ENCODE data around the gene PGR. TPM values are rescaled to one million over a fixed set of nuclear protein-coding genes. Genes with fewer than 3 reads are reported as not detected.
A peak's percentile ranks its signal among the peaks of the same experiment; 100 is the strongest.

Gene PGR
- total RNA-seq, 1 donor from 2014 or later: 0.18 TPM

DNA sequence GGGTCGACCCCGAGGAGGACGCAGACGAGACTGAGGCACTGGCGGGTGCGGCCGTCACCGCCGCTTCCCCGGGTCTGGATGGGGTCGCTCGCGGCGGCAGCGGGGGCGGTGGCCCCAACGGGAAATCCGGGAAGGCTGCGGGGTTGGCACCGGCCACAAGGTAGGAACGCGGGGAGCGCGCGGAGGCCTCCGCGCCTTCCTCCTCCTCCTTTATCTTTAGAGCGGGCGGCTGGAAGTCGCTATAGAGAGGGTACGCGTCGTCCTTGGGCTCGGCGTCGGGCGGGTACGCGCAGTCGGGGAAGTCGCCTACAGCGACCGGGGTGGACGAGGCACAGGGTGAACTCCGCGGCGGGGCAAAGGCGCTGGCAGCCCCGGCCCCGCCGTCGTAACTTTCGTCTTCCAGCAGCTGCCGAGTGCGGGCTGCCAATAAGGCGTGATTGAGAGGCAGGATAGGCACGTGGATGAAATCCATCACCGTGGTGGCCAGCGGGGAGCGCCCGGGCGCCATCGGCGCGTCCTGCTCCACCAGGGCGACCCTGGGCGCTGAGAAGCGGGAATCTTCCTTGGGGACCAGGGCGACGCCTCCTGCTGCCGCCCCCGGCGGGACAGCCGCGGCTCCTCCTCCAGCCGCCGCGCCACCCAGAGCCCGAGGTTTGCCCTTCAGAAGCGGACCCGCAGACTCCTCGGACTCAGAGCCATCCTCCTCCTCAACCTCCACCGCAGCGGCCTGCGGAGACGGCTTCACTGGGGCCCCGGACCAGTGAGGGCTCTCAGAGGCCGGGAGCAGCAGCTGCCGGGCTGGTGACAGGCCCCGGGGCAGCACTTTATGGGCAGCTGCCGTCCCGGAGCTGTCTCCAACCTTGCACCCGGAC lies 1.7 kb downstream of the PGR start:
- Mint-ChIP-seq H3K9me3 (ENCODE audit: unreplicated experiment) (peaks cover 3% of the 10 kb centered on the region), H3K27me3 (ENCODE audit: low read depth, unreplicated experiment) (peaks cover 64% of the 10 kb centered on the region), H3K4me3 (ENCODE audit: unreplicated experiment) (peak overlapping the region; percentile 78), H3K36me3 (ENCODE audit: low read depth, unreplicated experiment) (no peaks in the 10 kb centered on the region), H3K27ac (ENCODE audit: unreplicated experiment) (no peak overlapping the region), H3K4me1 (ENCODE audit: low read depth, unreplicated experiment) (no peaks in the 10 kb centered on the region)
- Histone ChIP-seq H2AFZ (ENCODE audit: low read depth, low read length) (peak overlapping the region; percentile 74), H3K36me3 (ENCODE audit: insufficient read depth, low read length) (no peaks in the 10 kb centered on the region), H3K9me3 (ENCODE audit: insufficient read depth, low read depth, low read length) (no peaks in the 10 kb centered on the region), H3K4me3 (ENCODE audit: insufficient read depth, low read depth, low read length) (peak overlapping the region; percentile 41), H3K79me2 (ENCODE audit: insufficient read depth, low read length) (no peaks in the 10 kb centered on the region), H3K4me2 (ENCODE audit: low read length) (peak overlapping the region; percentile 83), H3K27ac (ENCODE audit: low read depth, low read length) (no peak overlapping the region), H4K20me1 (ENCODE audit: insufficient read depth, low read length) (no peaks in the 10 kb centered on the region), H3K9ac (ENCODE audit: low read length) (no peak overlapping the region), H3K27me3 (ENCODE audit: insufficient read depth, low read length) (peaks cover 57% of the 10 kb centered on the region), H3K4me1 (ENCODE audit: insufficient read depth, low read length) (no peaks in the 10 kb centered on the region)
- FAIRE-seq: no peak
- no peak for DNase-seq (ENCODE audit: low read depth)
- TF ChIP-seq, protein P1, sequence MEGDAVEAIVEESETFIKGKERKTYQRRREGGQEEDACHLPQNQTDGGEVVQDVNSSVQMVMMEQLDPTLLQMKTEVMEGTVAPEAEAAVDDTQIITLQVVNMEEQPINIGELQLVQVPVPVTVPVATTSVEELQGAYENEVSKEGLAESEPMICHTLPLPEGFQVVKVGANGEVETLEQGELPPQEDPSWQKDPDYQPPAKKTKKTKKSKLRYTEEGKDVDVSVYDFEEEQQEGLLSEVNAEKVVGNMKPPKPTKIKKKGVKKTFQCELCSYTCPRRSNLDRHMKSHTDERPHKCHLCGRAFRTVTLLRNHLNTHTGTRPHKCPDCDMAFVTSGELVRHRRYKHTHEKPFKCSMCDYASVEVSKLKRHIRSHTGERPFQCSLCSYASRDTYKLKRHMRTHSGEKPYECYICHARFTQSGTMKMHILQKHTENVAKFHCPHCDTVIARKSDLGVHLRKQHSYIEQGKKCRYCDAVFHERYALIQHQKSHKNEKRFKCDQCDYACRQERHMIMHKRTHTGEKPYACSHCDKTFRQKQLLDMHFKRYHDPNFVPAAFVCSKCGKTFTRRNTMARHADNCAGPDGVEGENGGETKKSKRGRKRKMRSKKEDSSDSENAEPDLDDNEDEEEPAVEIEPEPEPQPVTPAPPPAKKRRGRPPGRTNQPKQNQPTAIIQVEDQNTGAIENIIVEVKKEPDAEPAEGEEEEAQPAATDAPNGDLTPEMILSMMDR (IDR thresholded peaks at IDR 0.05; ENCODE audit: insufficient read depth, low read depth, low read length): no peak
- peak; percentile 89 for TF ChIP-seq EZH2 (IDR thresholded peaks at IDR 0.05; ENCODE audit: insufficient read depth, low read length)

DNA sequence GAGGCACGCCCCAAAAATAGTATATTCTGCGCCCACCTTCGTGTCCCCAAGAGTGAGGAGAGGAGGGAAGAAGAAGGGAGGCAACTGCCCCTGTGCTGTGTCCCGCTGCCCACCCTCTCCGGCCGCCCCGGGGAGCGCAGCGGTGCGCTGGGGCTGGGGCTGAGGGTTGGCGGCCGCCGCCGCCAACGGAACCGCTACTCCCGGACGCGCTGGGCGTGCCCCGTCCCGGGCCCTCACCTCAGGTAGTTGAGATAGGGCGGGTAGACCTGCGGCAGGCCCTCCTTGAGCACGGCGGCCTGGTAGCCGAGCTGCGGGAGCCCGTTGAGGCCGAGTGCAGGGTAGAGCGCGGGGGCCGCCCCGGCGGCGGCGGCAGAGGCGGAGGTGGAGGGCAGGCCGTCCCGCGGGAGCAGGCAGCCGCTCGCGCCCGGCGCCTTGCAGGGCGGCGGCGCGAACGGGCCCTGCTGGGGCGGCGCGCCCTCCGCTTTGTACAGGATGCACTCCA lies 2.4 kb downstream of the PGR start:
- Histone ChIP-seq H3K9ac (ENCODE audit: low read length) (peak overlapping the region; percentile 10), H4K20me1 (ENCODE audit: insufficient read depth, low read length) (no peaks in the 10 kb centered on the region), H3K36me3 (ENCODE audit: insufficient read depth, low read length) (no peaks in the 10 kb centered on the region), H3K27ac (ENCODE audit: low read depth, low read length) (no peak overlapping the region), H2AFZ (ENCODE audit: low read depth, low read length) (peak overlapping the region; percentile 74), H3K9me3 (ENCODE audit: insufficient read depth, low read depth, low read length) (no peaks in the 10 kb centered on the region), H3K27me3 (ENCODE audit: insufficient read depth, low read length) (peaks cover 57% of the 10 kb centered on the region), H3K79me2 (ENCODE audit: insufficient read depth, low read length) (no peaks in the 10 kb centered on the region), H3K4me2 (ENCODE audit: low read length) (peak overlapping the region; percentile 83), H3K4me1 (ENCODE audit: insufficient read depth, low read length) (no peaks in the 10 kb centered on the region), H3K4me3 (ENCODE audit: insufficient read depth, low read depth, low read length) (peak overlapping the region; percentile 46)
- Mint-ChIP-seq H3K27ac (ENCODE audit: unreplicated experiment) (no peak overlapping the region), H3K36me3 (ENCODE audit: low read depth, unreplicated experiment) (no peaks in the 10 kb centered on the region), H3K4me1 (ENCODE audit: low read depth, unreplicated experiment) (no peaks in the 10 kb centered on the region), H3K4me3 (ENCODE audit: unreplicated experiment) (peak overlapping the region; percentile 88), H3K27me3 (ENCODE audit: low read depth, unreplicated experiment) (peaks cover 64% of the 10 kb centered on the region), H3K9me3 (ENCODE audit: unreplicated experiment) (peaks cover 3% of the 10 kb centered on the region)
- DNase-seq (ENCODE audit: low read depth) (no peak), FAIRE-seq (no peak)
- TF ChIP-seq, protein P1 (IDR thresholded peaks at IDR 0.05; ENCODE audit: insufficient read depth, low read depth, low read length): no peak
- no peak for TF ChIP-seq EZH2 (IDR thresholded peaks at IDR 0.05; ENCODE audit: insufficient read depth, low read length)
